GM12878 (cell line): ENCODE data around the gene NSMCE1. TPM values are rescaled to one million over a fixed set of nuclear protein-coding genes. Genes with fewer than 3 reads are reported as not detected.
A peak's percentile ranks its signal among the peaks of the same experiment; 100 is the strongest.

Source experiments
- ATAC-seq: fragments of 200-7000 bp; cut with Tn5 transposase; 3 replicates; pipeline ENCODE4 v1.9.1; 2020; ENCODE audit warnings: mild to moderate bottlenecking, moderate library complexity
- BruUV-seq: library from RNA; stranded (reverse); fragments of 400-500 nt; replicated peaks from 2 replicates; lab custom pipeline; 2021; lab: Mats Ljungman, UMichigan
- CTCF ChIA-PET: fragments of 300-600 bp; sonication (Branson Sonifier 250); formaldehyde crosslinking; extraction: SDS; loops from one replicate; lab custom pipeline; 2021; ENCODE audit warnings: inconsistent platforms; lab: Yijun Ruan, JAX
- POLR2A ChIA-PET: fragments of 350-600 bp; formaldehyde crosslinking; extraction: SDS; loops from one replicate; lab custom pipeline; 2021; ENCODE audit warnings: inconsistent platforms; lab: Charles Lee
- RAD21 ChIA-PET: fragments of 300-600 bp; sonication (Branson Sonifier 250); formaldehyde crosslinking; loops from one replicate; lab custom pipeline; 2023; ENCODE audit warnings: antibody characterized with exemption; ENCODE audit not compliant: unreplicated experiment; lab: Charles Lee
- SMC1A ChIA-PET: fragments of 300-600 bp; sonication (Branson Sonifier 250); formaldehyde crosslinking; loops from one replicate; lab custom pipeline; 2023; ENCODE audit not compliant: unreplicated experiment, uncharacterized antibody; lab: Charles Lee
- DNase-seq: peaks from one replicate; pipeline ENCODE4 v3.0.0-alpha.2; 2011; ENCODE audit warnings: low read depth, low spot score
- FAIRE-seq: peaks from 3 replicates; lab custom pipeline; 2011; peaks lifted over from hg19 to GRCh38; lab: Jason Lieb, UNC
- H2AFZ ChIP-seq: 2 replicates; pipeline ENCODE4 v1.6.0; 2011; ENCODE audit warnings: low read depth, low read length, control low read depth; ENCODE audit not compliant: control insufficient read depth
- H3K27ac ChIP-seq: 2 replicates; pipeline ENCODE4 v1.5.1; 2011; ENCODE audit warnings: control low read depth; ENCODE audit not compliant: control insufficient read depth, insufficient read depth
- H3K27me3 ChIP-seq, 2 experiments: replicated peaks in 1 of 2; 2 replicates each; pipeline versions ENCODE4 v1.6.0 to v1.6.1; 2011; ENCODE audit warnings: low read length in 1 of 2; ENCODE audit not compliant: control insufficient read depth in 2 of 2, insufficient read depth in 2 of 2
- H3K36me3 ChIP-seq, 2 experiments: 2 replicates each; pipeline ENCODE4 v1.5.1; 2011; ENCODE audit warnings: low read length in 1 of 2; ENCODE audit not compliant: control insufficient read depth in 2 of 2, insufficient read depth in 2 of 2
- H3K4me1 ChIP-seq: 2 replicates; pipeline ENCODE4 v1.6.1; 2011; ENCODE audit warnings: mild to moderate bottlenecking, low read length, moderate library complexity, mixed read lengths; ENCODE audit not compliant: control insufficient read depth, insufficient read depth
- H3K4me2 ChIP-seq: 2 replicates; pipeline ENCODE4 v1.6.0; 2011; ENCODE audit warnings: control low read depth; ENCODE audit not compliant: control insufficient read depth, insufficient read depth
- H3K4me3 ChIP-seq: fragments of 200-600 bp; sonication (generic); 2 replicates; pipeline ENCODE4 v1.5.1; 2016
- H3K79me2 ChIP-seq: 2 replicates; pipeline ENCODE4 v1.6.0; 2011; ENCODE audit warnings: low read length; ENCODE audit not compliant: control insufficient read depth, insufficient read depth
- H3K9ac ChIP-seq: 2 replicates; pipeline ENCODE4 v1.8.0; 2011; ENCODE audit warnings: low read length, control low read depth, mixed read lengths; ENCODE audit not compliant: control insufficient read depth, insufficient read depth
- H3K9me3 ChIP-seq: replicated peaks from 3 replicates; pipeline ENCODE4 v1.5.1; 2011; ENCODE audit warnings: mild to moderate bottlenecking, low read length; ENCODE audit not compliant: control insufficient read depth, insufficient read depth
- H4K20me1 ChIP-seq: 2 replicates; pipeline ENCODE4 v1.6.0; 2011; ENCODE audit not compliant: control insufficient read depth, insufficient read depth
- HDGF ChIP-seq: fragments of 450-650 bp; IDR thresholded peaks from 2 replicates; pipeline ENCODE4 v1.6.1; 2016; ENCODE audit warnings: antibody characterized with exemption
- IKZF2 ChIP-seq, 2 experiments: fragments of 450-650 bp; IDR thresholded peaks; 2 replicates each; pipeline ENCODE4 v1.6.1; 2017; ENCODE audit warnings: mild to moderate bottlenecking in 2 of 2, moderate library complexity in 2 of 2
- LARP7 ChIP-seq: fragments of 450-650 bp; IDR thresholded peaks from 2 replicates; pipeline ENCODE4 v1.6.1; 2017; ENCODE audit warnings: mild to moderate bottlenecking
- NBN ChIP-seq: fragments of 450-650 bp; IDR thresholded peaks from 2 replicates; pipeline ENCODE4 v1.6.1; 2016
- RAD51 ChIP-seq: fragments of 450-650 bp; IDR thresholded peaks from 2 replicates; pipeline ENCODE4 v1.6.1; 2016; ENCODE audit warnings: moderate library complexity, mild to moderate bottlenecking, inconsistent platforms
- RB1 ChIP-seq: fragments of 450-650 bp; formaldehyde crosslinking; IDR thresholded peaks from 2 replicates; pipeline ENCODE4 v1.6.1; 2017; ENCODE audit warnings: mild to moderate bottlenecking, borderline replicate concordance
- SMAD1 ChIP-seq: fragments of 450-650 bp; IDR thresholded peaks from 2 replicates; pipeline ENCODE4 v1.6.1; 2018; ENCODE audit warnings: mild to moderate bottlenecking, low read depth; ENCODE audit not compliant: partially characterized antibody
- STAT1 ChIP-seq: fragments of 450-650 bp; conservative IDR thresholded peaks from 2 replicates; pipeline ENCODE4 v1.6.1; 2014; ENCODE audit warnings: antibody characterized with exemption, mild to moderate bottlenecking
- WGBS: methylation state at CpG from one replicate; pipeline ENCODE4 v1.1.6; 2016; ENCODE audit warnings: low lambda C conversion rate; ENCODE audit not compliant: insufficient replicate concordance, insufficient coverage; ENCODE audit errors: missing lambda C conversion rate; 5-methylcytosine and 5-hydroxymethylcytosine counted together
- in situ Hi-C: fragments of 300-500 bp; cut with MboI; formaldehyde crosslinking; loops from 9 replicates; pipeline ENCODE4 v1.14.3; 2018; ENCODE audit warnings: mixed read lengths
- intact Hi-C: fragments of 100-400 bp; cut with micrococcal nuclease; formaldehyde crosslinking; loops from one replicate; pipeline ENCODE4 v1.14.2; 2022; ENCODE audit not compliant: unreplicated experiment
- polyA plus RNA-seq, 11 experiments: library from polyadenylated mRNA; depleted of rRNA in 4 of 11; unstranded in 6 of 11; stranded (reverse) in 5 of 11; fragments of >200 nt; fragmentation: Nextera tagmentation in 4 of 11; fragmentation: Illumina TruSeq in 1 of 11; extraction: Ambion mirVana in 4 of 11; extraction: Trizol in 1 of 11; gene quantifications; 1 replicate in 1 of 11; 2 replicates in 10 of 11; pipeline versions ENCODE4 v1.2.1 to v1.2.3, GENCODE V29; 2011 to 2016; ENCODE audit warnings: inconsistent platforms in 2 of 11, missing spikeins in 2 of 11, low read depth in 1 of 11
- total RNA-seq, 4 experiments: library from RNA; depleted of rRNA in 3 of 4; stranded (reverse); fragments of >200 nt in 3 of 4; fragmentation: Illumina TruSeq in 1 of 4; extraction: Trizol in 1 of 4; gene quantifications; 2 replicates each; pipeline versions ENCODE4 v1.2.1 to v1.2.3, GENCODE V29; 2013 to 2021
- TF ChIP-seq, protein P1 (sequence below): IDR thresholded peaks from 2 replicates; pipeline ENCODE4 v1.6.1; 2011; ENCODE audit warnings: borderline replicate concordance, low read depth, mild to moderate bottlenecking, moderate library complexity, mixed read lengths, low read length; ENCODE audit not compliant: insufficient read depth; ENCODE audit errors: extremely low read length
- TF ChIP-seq, protein P2 (sequence below): fragments of 450-650 bp; IDR thresholded peaks from 2 replicates; pipeline ENCODE4 v1.6.1; 2017; ENCODE audit warnings: borderline replicate concordance
- TF ChIP-seq, protein P3 (sequence below): IDR thresholded peaks from 2 replicates; pipeline ENCODE4 v1.6.1; 2012; ENCODE audit warnings: improper control_type of control experiment, low read depth, low read length; ENCODE audit not compliant: insufficient replicate concordance

Gene NSMCE1
- total and polyA plus RNA-seq, 10 of the 15 experiments (the other 5 are each of a cell fraction or from before 2014, with no cell fraction given) = 54.0 to 214 (median 71.4) TPM

DNA sequence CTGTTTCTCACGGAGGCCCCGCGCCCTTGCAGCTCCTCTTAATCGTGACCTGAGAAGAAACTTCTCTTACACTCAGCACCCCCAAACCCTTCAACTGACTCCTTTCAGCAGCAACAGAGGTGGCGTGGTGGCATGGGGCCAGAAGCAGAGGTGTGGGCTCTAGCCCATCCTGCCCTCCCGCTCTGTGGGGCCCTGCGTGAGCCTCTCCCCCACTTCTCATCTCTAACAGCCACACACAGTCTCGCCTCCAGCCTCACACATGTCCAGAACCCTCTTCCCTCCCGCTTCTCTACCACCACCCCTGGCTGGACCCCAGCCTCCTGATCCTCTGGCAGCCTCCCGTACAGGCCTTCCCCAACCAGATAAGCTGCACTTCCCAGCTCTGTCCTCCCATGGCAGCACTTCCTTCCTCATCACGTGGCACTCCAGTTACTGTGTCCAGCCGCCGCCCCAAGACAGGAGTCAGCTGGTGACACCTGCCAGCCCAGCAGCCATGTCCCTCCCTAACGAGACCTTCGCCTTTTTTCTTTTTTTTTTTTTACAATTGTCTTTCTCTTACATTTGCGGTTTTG is 30.5 kb downstream of the NSMCE1 start:
- TF ChIP-seq, protein P1, sequence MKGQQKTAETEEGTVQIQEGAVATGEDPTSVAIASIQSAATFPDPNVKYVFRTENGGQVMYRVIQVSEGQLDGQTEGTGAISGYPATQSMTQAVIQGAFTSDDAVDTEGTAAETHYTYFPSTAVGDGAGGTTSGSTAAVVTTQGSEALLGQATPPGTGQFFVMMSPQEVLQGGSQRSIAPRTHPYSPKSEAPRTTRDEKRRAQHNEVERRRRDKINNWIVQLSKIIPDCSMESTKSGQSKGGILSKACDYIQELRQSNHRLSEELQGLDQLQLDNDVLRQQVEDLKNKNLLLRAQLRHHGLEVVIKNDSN = peak; percentile 35
- peak; percentile 11; the same call in 1 of the 2 replicates for TF ChIP-seq NBN
- no peak for TF ChIP-seq STAT1
- TF ChIP-seq, protein P2, sequence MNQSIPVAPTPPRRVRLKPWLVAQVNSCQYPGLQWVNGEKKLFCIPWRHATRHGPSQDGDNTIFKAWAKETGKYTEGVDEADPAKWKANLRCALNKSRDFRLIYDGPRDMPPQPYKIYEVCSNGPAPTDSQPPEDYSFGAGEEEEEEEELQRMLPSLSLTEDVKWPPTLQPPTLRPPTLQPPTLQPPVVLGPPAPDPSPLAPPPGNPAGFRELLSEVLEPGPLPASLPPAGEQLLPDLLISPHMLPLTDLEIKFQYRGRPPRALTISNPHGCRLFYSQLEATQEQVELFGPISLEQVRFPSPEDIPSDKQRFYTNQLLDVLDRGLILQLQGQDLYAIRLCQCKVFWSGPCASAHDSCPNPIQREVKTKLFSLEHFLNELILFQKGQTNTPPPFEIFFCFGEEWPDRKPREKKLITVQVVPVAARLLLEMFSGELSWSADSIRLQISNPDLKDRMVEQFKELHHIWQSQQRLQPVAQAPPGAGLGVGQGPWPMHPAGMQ = no peak
- TF ChIP-seq, protein P3, sequence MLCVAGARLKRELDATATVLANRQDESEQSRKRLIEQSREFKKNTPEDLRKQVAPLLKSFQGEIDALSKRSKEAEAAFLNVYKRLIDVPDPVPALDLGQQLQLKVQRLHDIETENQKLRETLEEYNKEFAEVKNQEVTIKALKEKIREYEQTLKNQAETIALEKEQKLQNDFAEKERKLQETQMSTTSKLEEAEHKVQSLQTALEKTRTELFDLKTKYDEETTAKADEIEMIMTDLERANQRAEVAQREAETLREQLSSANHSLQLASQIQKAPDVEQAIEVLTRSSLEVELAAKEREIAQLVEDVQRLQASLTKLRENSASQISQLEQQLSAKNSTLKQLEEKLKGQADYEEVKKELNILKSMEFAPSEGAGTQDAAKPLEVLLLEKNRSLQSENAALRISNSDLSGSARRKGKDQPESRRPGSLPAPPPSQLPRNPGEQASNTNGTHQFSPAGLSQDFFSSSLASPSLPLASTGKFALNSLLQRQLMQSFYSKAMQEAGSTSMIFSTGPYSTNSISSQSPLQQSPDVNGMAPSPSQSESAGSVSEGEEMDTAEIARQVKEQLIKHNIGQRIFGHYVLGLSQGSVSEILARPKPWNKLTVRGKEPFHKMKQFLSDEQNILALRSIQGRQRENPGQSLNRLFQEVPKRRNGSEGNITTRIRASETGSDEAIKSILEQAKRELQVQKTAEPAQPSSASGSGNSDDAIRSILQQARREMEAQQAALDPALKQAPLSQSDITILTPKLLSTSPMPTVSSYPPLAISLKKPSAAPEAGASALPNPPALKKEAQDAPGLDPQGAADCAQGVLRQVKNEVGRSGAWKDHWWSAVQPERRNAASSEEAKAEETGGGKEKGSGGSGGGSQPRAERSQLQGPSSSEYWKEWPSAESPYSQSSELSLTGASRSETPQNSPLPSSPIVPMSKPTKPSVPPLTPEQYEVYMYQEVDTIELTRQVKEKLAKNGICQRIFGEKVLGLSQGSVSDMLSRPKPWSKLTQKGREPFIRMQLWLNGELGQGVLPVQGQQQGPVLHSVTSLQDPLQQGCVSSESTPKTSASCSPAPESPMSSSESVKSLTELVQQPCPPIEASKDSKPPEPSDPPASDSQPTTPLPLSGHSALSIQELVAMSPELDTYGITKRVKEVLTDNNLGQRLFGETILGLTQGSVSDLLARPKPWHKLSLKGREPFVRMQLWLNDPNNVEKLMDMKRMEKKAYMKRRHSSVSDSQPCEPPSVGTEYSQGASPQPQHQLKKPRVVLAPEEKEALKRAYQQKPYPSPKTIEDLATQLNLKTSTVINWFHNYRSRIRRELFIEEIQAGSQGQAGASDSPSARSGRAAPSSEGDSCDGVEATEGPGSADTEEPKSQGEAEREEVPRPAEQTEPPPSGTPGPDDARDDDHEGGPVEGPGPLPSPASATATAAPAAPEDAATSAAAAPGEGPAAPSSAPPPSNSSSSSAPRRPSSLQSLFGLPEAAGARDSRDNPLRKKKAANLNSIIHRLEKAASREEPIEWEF = no peak
- peak; percentile 64; the same call in 1 of the 2 replicates for TF ChIP-seq LARP7
- peak; percentile 0; the same call in 1 of the 2 replicates for TF ChIP-seq RB1
- 0 out of 4 replicates have a peak, but pooled peaks of 1 of the 2 experiments have one; percentile 4 for TF ChIP-seq IKZF2 (IDR thresholded peaks at IDR 0.05)
- TF ChIP-seq SMAD1 = peak; percentile 4
- TF ChIP-seq HDGF = peak; percentile 73
- TF ChIP-seq RAD51 = peak; percentile 14; the same call in 1 of the 2 replicates
- in situ Hi-C loops = loop anchor here (5.0 kb wide), 1 partner anchor 79 kb away; no protein-coding TSS in a partner anchor

More for the DNA sequence above, 30.5 kb downstream of the NSMCE1 start:
- FAIRE-seq = no peak
- peak; percentile 48 for ATAC-seq
- Histone ChIP-seq H3K4me3 (no peak overlapping the region), H3K9me3 (no peaks in the 10 kb centered on the region), H3K4me2 (peak overlapping the region; percentile 95), H3K4me1 (peaks cover 46% of the 10 kb centered on the region), H3K79me2 (no peaks in the 10 kb centered on the region), H3K36me3 (peaks cover 1 to 3% of the 10 kb centered on the region in 2 experiments), H3K27ac (peak overlapping the region; percentile 88), H2AFZ (peak overlapping the region; percentile 90), H4K20me1 (no peaks in the 10 kb centered on the region), H3K9ac (peak overlapping the region; percentile 65), H3K27me3 (no peaks in the 10 kb centered on the region)
- 64% methylated on average over 16 of the region's 16 CpGs for WGBS
- DNase-seq = no peak
- SMC1A ChIA-PET = interaction anchor here (0.7 to 12.2 kb wide), 12 partner anchors 14 to 213 kb away, joined by 3 to 178 read pairs (median 27); partner anchors contain the start of gene NSMCE1
- intact Hi-C loops = no loop called here
- no TSS peak for BruUV-seq
- POLR2A ChIA-PET = interaction anchor here (0.9 to 8.4 kb wide), 12 partner anchors 10 to 163 kb away, joined by 3 to 79 read pairs (median 6); no protein-coding TSS in a partner anchor
- RAD21 ChIA-PET = interaction anchor here (0.6 to 6.9 kb wide), 14 partner anchors 17 to 170 kb away, joined by 3 to 168 read pairs (median 10); partner anchors contain the start of genes KDM8 and NSMCE1
- CTCF ChIA-PET = interaction anchor here (1.7 to 11.7 kb wide), 11 partner anchors 12 to 189 kb away, joined by 5 to 259 read pairs (median 46); partner anchors contain the start of genes KDM8 and NSMCE1
